Effector memory CD4-positive, alpha-beta T cell (primary cell): ENCODE data around the gene MRPL42.
A peak's percentile ranks its signal among the peaks of the same experiment; 100 is the strongest.

Experiments used
- DNase-seq, 3 donors: peaks; one replicate each; pipeline ENCODE4 v3.0.0-alpha.2; 2020
- H3K27ac ChIP-seq: 2 replicates; pipeline ENCODE4 v1.7.0; 2013; ENCODE audit warnings: mild to moderate bottlenecking, low read length, moderate library complexity; ENCODE audit not compliant: insufficient read depth, poor library complexity, severe bottlenecking
- H3K27me3 ChIP-seq: replicated peaks from 2 replicates; pipeline ENCODE4 v1.7.0; 2013; ENCODE audit warnings: mild to moderate bottlenecking, low read length; ENCODE audit not compliant: insufficient read depth, control insufficient read depth, poor library complexity, severe bottlenecking
- H3K36me3 ChIP-seq: 2 replicates; pipeline ENCODE4 v1.7.0; 2013; ENCODE audit warnings: mild to moderate bottlenecking, low read length, moderate library complexity; ENCODE audit not compliant: control insufficient read depth, insufficient read depth
- H3K4me1 ChIP-seq: 2 replicates; pipeline ENCODE4 v1.7.0; 2013; ENCODE audit warnings: low read length, mild to moderate bottlenecking; ENCODE audit not compliant: control insufficient read depth, insufficient read depth, poor library complexity, severe bottlenecking
- H3K4me3 ChIP-seq: 2 replicates; pipeline ENCODE4 v1.7.0; 2013; ENCODE audit warnings: low read length, low read depth, mild to moderate bottlenecking; ENCODE audit not compliant: insufficient read depth, poor library complexity, severe bottlenecking
- H3K9me3 ChIP-seq: 2 replicates; pipeline ENCODE4 v1.7.0; 2013; ENCODE audit warnings: mild to moderate bottlenecking, low read length, moderate library complexity; ENCODE audit not compliant: control insufficient read depth

Gene MRPL42

GRCh38 chr12:93443576-93443975 lies 23.7 kb upstream of the MRPL42 start:
- Histone ChIP-seq H3K27me3 (no peaks in the 10 kb centered on the region), H3K27ac (no peak overlapping the region), H3K4me3 (no peak overlapping the region), H3K4me1 (peaks cover 20% of the 10 kb centered on the region), H3K36me3 (no peaks in the 10 kb centered on the region), H3K9me3 (no peaks in the 10 kb centered on the region)
- DNase-seq, result no peak

GRCh38 chr12:93447555-93448290 lies 19.6 kb upstream of the MRPL42 start:
- Histone ChIP-seq H3K9me3 (no peaks in the 10 kb centered on the region), H3K27ac (peak overlapping the region; percentile 8), H3K36me3 (no peaks in the 10 kb centered on the region), H3K27me3 (no peaks in the 10 kb centered on the region), H3K4me1 (peaks cover 4% of the 10 kb centered on the region), H3K4me3 (no peak overlapping the region)
- no peak for DNase-seq

GRCh38 chr12:93448796-93449195 lies 18.5 kb upstream of the MRPL42 start:
- Histone ChIP-seq H3K27ac (no peak overlapping the region), H3K36me3 (no peaks in the 10 kb centered on the region), H3K27me3 (no peaks in the 10 kb centered on the region), H3K9me3 (no peaks in the 10 kb centered on the region), H3K4me1 (peaks cover 4% of the 10 kb centered on the region), H3K4me3 (no peak overlapping the region)
- DNase-seq, result no peak

GRCh38 chr12:93449277-93449676 lies 18.0 kb upstream of the MRPL42 start:
- no peak overlapping the region for H3K4me3 ChIP-seq
- no peaks in the 10 kb centered on the region for H3K27me3 ChIP-seq
- no peaks in the 10 kb centered on the region for H3K36me3 ChIP-seq
- peaks cover 4% of the 10 kb centered on the region for H3K4me1 ChIP-seq
- no peaks in the 10 kb centered on the region for H3K9me3 ChIP-seq
- H3K27ac ChIP-seq, result no peak overlapping the region
- DNase-seq, result no peak

GRCh38 chr12:93451423-93452158 lies 15.7 kb upstream of the MRPL42 start:
- no peak for DNase-seq
- Histone ChIP-seq H3K9me3 (no peaks in the 10 kb centered on the region), H3K27ac (no peak overlapping the region), H3K27me3 (no peaks in the 10 kb centered on the region), H3K4me1 (peaks cover 4% of the 10 kb centered on the region), H3K4me3 (no peak overlapping the region), H3K36me3 (no peaks in the 10 kb centered on the region)

GRCh38 chr12:93453633-93454032 lies 13.7 kb upstream of the MRPL42 start:
- Histone ChIP-seq H3K27ac (no peak overlapping the region), H3K4me1 (peaks cover 3% of the 10 kb centered on the region), H3K27me3 (no peaks in the 10 kb centered on the region), H3K36me3 (no peaks in the 10 kb centered on the region), H3K4me3 (no peak overlapping the region), H3K9me3 (no peaks in the 10 kb centered on the region)
- no peak for DNase-seq

GRCh38 chr12:93456077-93456476 lies 11.2 kb upstream of the MRPL42 start:
- no peaks in the 10 kb centered on the region for H3K4me1 ChIP-seq

GRCh38 chr12:93459097-93459496 lies 8.2 kb upstream of the MRPL42 start:
- H3K4me1 ChIP-seq, result no peaks in the 10 kb centered on the region
- no peaks in the 10 kb centered on the region for H3K27me3 ChIP-seq
- no peak overlapping the region for H3K27ac ChIP-seq
- no peak overlapping the region for H3K4me3 ChIP-seq
- H3K36me3 ChIP-seq, result no peaks in the 10 kb centered on the region
- DNase-seq, result no peak
- no peaks in the 10 kb centered on the region for H3K9me3 ChIP-seq

More at GRCh38 chr12:93456077-93456476, 11.2 kb upstream of the MRPL42 start:
- Histone ChIP-seq H3K4me3 (no peak overlapping the region), H3K27ac (no peak overlapping the region), H3K27me3 (no peaks in the 10 kb centered on the region), H3K36me3 (no peaks in the 10 kb centered on the region), H3K9me3 (no peaks in the 10 kb centered on the region)
- DNase-seq, result no peak

- no peaks in the 10 kb centered on the region for H3K36me3 ChIP-seq
Observed at GRCh38 chr12:93460003-93460402, 7.3 kb upstream of the MRPL42 start.

GRCh38 chr12:93460902-93461301 lies 6.4 kb upstream of the MRPL42 start:
- Histone ChIP-seq H3K4me1 (no peaks in the 10 kb centered on the region), H3K4me3 (no peak overlapping the region), H3K9me3 (no peaks in the 10 kb centered on the region), H3K27me3 (no peaks in the 10 kb centered on the region), H3K36me3 (no peaks in the 10 kb centered on the region), H3K27ac (no peak overlapping the region)
- no peak for DNase-seq

More at GRCh38 chr12:93460003-93460402, 7.3 kb upstream of the MRPL42 start:
- Histone ChIP-seq H3K27me3 (no peaks in the 10 kb centered on the region), H3K4me1 (no peaks in the 10 kb centered on the region), H3K27ac (no peak overlapping the region), H3K9me3 (no peaks in the 10 kb centered on the region), H3K4me3 (no peak overlapping the region)
- DNase-seq, result no peak
